HG02610 (cell line): Measurements from ENCODE around the gene GHITM.
"Not testable (repeated sequence)": the region's sequence is repeated elsewhere in the genome, so short reads cannot be mapped to it uniquely, and the experiment has no call there.

ENCODE experiments used
- ATAC-seq: cut with Tn5 transposase; IDR thresholded peaks from one replicate; pipeline ENCODE4 v1.9.1; 2021; ENCODE audit warnings: mild to moderate bottlenecking, moderate library complexity; ENCODE audit not compliant: unreplicated experiment

The GHITM gene

DNA sequence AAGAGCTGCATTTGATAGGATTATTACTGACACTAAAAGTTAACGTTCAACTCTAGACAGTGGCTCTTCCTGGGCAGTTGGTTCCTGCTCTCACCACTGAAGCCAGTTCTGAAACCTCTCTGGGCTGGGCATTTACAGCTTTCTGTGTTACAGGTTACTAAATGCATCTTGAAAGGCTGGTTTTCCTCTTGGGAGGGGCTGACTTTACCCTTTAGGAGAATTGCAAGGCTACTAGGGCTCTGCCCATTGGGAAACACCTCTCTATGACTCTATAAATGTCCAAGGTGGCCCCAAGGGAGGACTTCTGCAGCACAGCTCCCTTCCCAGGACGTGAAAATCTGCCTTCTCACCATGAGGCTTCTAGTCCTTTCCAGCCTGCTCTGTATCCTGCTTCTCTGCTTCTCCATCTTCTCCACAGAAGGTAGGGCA, 34.2 kb downstream of the GHITM start, which contains the start of gene GPR15LG:
Gene GPR15LG, plus strand, starts transcription at position 301 of the 429 bp plus-strand sequence. Its CDS starts 51 bp downstream, at position 352.
- ATAC-seq, result no peak

DNA sequence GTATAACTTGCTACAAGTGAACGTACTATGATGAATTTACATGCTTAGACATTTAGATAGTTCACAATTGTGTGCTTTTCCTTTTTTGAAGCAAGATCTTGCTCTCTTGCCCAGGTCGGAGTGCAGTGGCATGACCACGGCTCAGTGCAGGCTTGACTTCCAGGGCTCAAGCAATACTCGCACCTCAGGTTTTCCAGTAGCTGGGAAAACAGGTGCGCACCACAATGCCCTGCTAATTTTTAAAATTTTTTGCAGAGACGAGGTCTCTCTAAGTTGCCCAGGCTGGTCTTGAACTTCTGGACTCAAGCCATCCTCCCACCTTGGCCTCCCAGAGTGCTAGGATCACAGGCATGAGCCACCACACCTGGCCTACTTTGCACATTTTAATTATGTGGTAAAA, 36.1 kb downstream of the GHITM start:
- ATAC-seq, result no peak

DNA sequence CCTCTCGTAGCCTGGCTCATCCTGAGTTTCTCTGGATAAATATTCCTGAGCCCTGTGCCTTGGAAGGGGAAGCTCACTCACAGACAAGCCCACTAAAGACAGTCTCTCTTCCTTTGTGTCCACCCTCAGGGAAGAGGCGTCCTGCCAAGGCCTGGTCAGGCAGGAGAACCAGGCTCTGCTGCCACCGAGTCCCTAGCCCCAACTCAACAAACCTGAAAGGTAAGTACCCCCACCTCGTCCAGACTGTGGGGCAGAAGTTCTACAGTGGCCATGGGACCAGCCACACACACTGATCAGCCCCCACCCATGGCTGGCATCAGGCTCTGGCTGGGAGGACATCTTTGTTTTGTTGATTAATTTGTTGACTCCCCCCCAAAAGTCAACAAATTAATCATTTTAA, 37.0 kb downstream of the GHITM start:
- no peak for ATAC-seq

DNA sequence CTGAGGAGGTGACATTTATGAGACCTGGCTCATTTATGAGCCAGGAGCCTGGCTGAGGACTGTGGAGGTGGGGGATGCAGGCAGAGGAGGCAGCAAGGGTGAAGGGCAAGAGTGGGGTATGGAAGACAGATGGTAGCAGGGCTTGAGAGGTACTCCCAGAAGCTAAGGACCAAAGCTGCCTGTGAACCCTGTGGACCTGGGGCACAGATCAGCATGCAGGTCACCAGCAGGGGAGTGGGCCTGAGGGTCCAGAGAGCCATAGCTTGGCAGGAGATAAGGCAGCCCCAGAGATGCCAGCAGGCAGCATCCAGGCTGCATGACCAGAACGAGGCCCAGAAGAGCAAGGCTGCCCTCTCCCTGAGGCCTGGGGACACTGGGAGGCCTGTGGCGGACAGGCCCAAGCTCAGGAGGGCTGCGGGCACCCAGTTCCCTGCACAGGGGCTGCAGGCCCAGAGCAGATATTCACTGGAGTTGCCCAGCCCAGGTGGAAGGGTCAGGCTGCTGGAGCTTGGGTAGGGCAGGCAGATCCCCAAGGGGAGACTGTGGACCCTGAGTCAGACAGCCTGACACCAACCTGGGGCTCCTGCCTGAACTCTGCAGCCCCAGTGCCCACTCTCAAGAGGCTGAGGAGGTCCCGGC, 37.6 kb downstream of the GHITM start:
- ATAC-seq, result no peak

DNA sequence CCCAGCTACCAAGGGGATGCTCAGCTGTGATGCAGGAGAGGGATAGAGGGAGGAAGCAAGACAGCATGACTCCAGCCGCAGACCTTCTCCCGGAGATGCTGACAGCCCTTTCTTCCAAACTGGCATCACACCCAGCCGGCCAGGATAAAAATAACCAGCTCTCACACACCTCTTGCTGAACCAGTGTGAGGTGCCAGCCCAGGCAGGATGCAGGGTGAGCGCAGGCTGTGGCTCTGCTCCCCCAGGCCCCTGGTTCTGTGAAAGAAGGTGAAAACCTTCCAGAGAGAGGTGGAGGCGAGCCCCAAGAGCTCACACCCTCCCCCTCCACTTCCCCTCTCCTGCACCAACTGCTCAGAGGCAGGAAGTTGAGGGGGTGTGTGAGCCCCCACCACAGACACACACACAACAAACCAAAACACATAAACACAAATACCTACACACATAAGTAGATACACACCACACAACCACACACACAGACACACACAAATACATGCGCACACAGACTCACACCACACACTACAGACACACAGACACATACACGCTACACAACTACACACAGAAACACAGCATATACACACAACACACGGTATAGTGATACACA, 38.3 kb downstream of the GHITM start:
- peak; percentile 50 for ATAC-seq

DNA sequence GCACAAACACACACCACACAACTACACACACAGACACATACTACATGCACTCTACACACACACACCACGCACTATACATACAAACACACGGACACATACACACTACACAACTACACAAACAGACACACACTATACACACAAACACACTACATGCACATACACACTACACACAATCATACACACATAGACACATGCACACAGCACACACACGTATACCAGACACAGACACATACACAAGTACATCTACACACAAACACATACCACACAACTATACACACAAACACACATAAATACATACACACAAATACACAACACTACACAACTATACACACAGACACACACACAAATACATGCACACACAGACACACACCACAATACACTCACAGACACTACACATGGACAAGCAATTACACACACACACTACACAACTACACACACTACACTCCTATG, 38.9 kb downstream of the GHITM start:
- ATAC-seq, result no peak

DNA sequence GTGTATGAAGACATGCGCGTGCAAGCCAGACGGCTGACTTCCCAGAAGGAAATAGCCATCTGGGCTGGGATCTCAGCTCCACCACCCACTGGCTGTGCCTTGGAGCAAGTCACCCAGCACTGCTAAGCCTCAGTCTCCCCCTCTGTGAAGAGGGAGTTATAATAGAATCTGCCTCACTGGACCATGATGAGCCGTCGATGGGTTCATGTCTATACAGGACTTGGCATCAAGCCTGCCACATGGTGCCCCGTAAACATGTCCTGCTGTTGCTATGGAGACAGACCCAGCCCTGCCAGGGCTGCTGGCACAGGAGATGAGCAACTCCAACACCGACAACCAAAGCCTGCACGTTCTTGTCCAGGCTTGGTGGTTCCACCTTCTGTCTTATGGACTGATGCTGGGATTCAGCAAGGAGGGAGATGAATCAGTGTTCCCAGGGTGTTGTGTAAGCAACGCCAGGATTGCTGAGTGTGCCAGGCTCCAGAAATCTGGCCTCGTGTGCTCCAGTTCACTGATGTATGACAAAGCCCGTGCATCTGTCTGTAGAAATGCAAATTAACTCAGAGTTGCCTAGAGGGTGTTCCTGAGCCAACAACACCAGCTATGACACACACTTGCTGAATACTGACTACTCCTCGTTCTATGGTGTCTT, 39.9 kb downstream of the GHITM start:
- ATAC-seq, result peak; percentile 89

DNA sequence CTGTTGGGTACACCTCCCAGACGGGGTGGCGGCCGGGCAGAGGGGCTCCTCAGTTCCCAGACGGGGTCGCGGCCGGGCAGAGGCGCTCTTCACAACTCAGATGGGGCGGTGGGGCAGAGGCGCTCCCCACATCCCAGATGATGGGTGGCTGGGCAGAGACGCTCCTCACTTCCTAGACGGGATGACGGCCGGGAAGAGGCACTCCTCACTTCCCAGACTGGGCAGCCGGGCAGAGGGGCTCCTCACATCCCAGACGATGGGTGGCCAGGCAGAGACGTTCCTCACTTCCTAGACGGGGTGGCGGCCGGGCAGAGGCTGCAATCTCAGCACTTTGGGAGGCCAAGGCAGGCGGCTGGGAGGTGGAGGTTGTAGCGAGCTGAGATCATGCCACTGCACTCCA, 41.1 kb downstream of the GHITM start:
- ATAC-seq, result not testable (repeated sequence)

DNA sequence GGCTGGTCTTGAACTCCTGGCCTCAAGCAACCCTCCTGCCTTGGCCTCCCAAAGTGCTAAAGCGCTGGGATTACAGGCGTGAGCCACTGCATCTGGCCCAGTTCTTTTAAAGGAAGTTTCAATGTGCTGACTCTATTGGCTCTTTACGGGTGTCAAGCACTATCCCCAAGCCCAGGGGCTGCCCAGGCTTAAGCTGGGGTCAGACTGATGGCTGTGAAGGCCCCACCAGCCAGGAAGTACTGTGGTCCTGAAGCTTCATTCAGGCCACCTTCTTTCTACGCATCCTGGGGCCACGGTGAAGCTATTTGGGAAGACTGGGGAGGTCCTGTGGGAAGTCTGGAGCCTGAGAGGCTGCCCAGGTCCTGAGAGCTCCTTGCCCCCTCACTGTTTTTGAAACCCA, 42.3 kb downstream of the GHITM start:
- ATAC-seq, result no peak

DNA sequence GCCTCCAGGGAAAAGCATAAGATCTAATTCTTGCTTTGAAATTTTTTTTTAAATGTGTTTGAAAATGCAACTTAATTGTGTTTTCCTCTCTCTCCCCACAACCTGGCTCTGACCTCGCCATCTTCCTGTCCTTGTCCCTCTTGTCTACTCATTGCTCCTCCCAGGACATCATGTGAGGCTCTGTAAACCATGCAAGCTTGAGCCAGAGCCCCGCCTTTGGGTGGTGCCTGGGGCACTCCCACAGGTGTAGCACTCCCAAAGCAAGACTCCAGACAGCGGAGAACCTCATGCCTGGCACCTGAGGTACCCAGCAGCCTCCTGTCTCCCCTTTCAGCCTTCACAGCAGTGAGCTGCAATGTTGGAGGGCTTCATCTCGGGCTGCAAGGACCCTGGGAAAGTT, 45.2 kb downstream of the GHITM start:
- no peak for ATAC-seq

DNA sequence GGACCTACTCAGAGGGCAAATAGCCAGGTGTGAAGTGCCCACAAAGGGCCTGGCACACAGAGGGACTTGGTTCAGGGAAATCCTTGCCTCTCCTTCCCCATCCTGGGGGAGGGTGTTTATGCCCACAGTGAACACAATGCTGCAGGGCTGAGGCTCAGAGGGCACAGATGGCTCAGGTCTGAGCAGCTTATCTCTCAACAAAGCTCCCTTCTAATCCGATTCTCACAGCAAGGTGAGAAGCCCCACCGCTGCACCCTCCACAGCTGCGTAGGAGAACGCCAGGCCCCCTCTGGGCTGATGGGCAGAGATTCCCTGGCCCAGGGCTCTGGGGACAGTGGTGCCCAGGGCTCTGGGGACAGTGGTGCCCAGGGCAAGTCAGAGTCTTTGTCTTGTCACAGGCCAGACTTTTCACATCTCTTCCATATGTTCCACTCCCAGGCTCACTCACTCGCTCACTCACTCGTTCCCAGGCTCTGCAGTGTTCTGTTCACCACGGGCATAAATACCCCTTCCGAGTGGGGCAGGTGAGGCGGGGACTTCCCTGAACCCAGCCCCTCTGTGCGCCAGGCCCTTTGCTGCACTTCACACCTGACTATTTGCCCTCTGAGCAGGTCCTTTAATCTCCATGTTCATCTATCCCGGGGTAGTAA, 46.3 kb downstream of the GHITM start:
- ATAC-seq, result no peak

DNA sequence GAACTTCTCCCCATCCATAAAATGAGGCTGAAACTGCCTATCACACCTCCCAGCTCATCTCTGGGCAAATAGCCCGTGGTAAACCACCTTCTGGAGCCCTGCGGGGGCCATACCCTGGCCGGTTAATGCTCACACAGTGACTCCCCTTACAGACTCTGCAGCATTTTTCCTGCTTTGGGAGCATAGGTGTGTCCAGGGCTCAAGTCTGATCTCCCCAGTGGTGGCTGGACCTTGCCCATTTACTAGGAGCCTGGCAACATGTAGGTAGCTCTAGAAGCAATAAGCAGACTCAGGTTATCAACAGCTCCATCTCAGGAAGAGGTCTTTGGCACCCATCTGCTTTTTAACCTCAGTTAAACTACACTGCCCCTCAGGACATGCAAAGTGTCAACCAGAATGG, 49.5 kb downstream of the GHITM start:
- no peak for ATAC-seq

DNA sequence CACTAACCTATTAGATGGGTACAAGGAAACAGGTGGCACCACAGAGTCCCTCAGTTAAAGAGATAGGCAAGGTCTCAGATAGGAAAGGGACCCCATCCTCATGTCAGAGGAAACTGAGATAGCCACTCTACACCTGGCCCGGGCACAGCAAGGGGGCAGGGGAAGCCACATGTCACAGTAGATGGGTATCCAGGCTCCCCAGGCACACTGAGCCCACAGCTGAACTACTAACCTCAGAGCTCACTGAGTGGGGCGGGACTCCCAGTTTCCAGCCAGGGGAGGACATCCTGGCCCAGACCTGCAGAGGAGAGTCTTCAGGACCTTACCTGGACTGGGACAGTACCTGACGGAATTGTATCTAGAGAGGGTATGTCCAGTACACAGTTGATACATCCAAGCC, 51.3 kb downstream of the GHITM start:
- no peak for ATAC-seq

DNA sequence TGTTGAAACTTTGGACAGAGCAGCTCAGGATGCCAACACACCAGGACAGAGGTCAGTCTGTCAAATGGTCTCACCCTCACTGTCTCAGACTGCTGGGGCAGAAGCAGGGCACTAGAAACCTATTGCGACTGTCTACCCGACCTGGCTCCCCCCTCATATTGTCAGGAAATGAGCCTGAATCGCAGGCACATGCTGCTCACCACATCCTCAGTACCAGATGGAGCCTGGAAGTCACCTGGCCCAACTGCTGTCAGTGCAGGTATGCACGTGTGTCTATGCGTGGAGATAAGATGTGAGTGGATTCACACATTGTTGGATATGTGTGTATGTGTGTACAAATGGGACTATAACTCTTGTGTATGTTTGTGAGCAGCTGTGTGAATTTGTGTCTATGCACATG, 51.8 kb downstream of the GHITM start:
- ATAC-seq, result no peak

DNA sequence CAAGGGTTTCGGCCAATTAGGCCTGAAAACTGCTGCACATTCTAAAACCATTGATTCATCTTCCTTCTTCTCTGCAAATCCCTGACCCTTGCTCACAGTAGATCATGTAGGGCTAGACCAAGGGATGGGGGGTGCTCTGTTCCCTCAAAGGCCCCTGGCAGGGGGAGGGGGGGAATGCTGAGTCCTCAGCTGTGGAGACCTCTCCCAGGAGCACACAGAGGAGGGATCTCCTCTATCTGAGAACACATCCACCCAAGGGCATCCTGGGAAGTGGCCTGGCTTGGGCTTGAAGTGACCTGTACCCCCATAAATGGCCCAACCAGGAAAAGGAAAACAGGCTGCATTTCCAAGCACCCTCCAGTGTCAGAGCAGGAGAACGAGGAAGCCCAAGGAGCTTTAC, 54.0 kb downstream of the GHITM start:
- no peak for ATAC-seq

DNA sequence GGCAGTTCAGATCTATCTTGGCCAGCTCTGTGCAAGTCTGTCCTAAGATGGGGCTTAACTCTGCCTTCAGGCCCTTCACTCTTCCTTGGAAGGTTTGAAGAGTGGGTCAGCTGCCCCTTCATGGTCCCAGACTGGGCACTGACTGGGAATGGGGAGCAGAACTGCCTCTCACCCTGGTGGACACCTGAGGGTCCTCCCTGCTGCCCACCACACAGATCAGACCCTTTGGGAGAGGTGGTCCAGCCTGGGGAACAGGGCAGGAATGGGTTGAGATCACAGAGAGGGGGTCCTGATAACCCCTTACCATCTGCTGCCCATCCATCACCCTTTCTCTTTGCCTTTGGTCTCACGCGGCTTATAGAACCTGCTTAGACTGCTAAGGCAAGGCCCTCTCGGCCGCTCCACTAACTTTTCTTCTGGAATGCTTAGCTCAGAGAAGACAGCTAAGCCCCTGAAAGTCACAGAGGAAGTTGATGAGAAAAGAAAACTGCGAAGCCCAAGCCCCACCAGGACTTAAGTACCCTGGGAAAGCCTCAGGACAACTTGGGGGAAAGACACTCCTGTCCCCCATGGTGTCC, 54.6 kb downstream of the GHITM start:
- no peak for ATAC-seq

DNA sequence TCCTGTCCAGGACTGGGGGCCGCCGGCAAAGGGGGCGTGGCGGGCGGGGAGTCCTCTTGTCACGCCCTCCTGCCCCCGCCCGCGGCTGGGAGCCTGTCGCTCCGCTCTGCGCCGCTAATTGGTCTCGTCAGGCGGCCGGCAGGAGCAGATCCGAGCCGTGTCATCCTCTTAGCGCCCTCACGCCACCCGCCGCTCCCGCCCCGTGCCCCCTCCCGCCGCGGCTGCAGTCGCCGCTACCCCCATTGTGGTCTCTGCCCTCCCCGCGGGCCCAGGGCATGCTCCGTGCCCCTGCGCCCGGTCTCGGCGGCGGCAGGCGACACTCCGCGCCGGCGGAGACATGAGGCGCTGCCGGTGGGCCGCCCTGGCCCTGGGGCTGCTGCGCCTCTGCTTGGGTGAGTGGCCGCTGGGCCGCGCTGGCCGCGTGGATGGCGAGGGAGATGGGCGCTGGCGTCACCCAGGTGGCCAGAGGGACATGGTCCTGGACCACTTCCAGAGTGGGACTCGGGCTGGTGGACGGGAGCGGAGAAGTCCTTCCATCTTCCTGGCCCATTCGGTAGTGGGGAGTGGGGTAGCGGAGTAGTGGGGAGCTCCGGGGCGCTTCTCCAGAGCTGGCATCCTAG, 55.2 kb downstream of the GHITM start, which contains the start of gene CDHR1:
Gene CDHR1, plus strand, starts transcription at position 114 of the 620 bp plus-strand sequence. Its CDS starts 224 bp downstream, at position 338.
- ATAC-seq, result peak; percentile 52

DNA sequence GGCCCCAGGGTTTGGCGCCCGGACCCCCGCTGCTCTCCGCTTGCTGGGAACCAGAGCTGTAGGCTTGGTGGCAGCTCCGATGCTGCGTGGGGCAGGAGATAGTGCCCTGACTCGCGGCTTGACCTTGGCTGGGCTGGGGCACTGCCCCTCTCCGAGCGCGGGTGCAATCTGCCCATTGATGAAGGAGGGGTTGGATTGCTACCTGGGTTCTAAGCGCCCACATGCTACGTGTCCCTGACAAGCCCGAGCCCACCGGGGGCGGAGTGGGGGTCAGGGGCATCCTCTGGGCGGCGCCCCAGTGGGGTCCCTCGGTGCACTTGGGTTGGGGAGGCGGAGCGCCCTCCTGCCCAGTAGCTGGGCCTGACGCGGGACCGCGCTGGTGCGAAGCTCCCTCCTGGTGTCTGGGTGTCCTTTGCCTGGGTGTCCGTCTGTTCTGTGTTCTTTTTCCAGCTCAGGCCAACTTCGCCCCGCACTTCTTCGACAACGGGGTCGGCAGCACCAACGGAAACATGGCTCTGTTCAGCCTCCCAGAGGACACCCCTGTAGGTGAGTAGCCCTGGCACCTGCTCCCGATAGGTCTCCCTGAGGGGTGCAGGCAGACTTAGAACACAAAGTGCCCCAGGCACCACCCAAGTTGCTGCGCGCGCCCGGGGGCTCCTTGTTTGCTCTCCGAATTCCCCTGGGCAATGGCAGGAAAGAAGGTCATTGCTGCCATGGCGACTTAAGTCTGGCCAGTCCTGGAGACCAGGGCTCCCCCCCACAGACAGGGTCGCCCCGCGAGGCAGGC, 55.9 kb downstream of the GHITM start:
- ATAC-seq, result no peak

DNA sequence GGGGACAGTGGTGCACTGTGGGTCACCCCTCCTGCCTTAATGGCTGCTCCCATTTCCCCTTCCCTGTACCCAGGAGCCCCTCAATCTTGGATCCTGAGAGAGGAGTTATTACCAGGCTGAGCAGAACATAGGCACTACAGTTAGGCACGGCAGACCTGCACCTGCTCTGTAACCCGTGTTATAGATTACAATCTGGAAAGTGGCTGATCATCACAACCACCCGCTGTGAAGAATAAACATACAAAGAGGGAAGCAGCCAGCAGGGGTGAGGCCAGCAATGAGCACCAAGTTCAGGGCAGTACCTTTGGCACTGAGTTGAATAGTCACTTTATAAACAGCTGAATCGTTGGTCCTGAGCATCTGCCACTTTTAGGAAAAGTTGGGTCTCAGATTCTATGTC, 56.8 kb downstream of the GHITM start:
- ATAC-seq, result no peak

DNA sequence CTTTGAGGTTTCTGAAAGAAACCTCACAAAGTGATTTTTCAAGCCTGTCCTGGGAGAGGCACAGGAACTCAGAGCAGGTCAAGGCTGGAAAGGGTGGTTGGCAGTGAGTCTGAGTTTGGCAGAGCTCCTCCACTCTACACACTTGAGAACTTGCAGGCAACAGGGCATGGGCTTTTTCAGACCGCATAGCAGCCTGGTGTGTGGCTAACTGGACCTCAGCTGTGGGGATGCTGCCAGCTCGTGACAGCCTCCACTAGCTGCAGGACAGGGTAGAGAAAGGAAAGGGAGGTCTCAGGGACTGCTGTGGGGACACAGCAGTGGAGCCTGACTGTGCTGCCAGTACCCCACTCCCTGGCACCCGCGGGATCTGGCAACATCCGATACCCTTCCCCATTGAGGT, 57.6 kb downstream of the GHITM start:
- ATAC-seq, result no peak
